SH-SY5Y (cell line): ENCODE data around the gene PPP1R14C.

ENCODE experiments used
- GATA2 ChIP-seq: IDR thresholded peaks from 2 replicates; pipeline ENCODE4 v1.6.1; 2011; ENCODE audit warnings: mild to moderate bottlenecking, low read depth, low read length
- GATA3 ChIP-seq: IDR thresholded peaks from 2 replicates; pipeline ENCODE4 v1.6.1; 2011; ENCODE audit warnings: low read depth, mild to moderate bottlenecking, low read length, moderate library complexity

PPP1R14C gene

GRCh38 chr6:150189122-150189521 is 46.3 kb downstream of the PPP1R14C start:
- TF ChIP-seq GATA2 (no peak), GATA3 (no peak)

DNA sequence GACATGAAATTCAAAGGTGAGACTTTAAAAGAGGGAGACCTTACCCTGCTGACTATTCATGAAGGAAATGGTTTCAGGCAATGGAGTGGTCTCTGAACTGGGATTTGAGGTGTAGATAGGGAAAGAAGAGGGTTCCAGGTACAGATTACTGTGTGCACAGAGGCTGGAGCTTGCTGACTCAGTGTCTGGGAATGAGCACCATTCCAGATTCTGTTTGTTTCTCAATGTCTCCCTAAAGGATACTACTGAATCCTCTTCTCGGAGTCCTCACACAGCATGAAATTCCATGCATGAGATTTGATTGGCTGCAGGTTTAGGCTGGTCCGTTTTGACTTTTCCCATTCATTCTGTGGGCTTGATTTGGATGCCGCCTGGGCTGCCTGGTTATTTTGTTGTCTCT is 49.0 kb downstream of the PPP1R14C start:
- TF ChIP-seq GATA2 (no peak), GATA3 (no peak)

- TF ChIP-seq GATA2 (no peak), GATA3 (no peak)
Measured at GRCh38 chr6:150194195-150194594, 51.4 kb downstream of the PPP1R14C start.

- TF ChIP-seq GATA3: no peak
- TF ChIP-seq GATA2: no peak
Measured at GRCh38 chr6:150195996-150196417, 53.2 kb downstream of the PPP1R14C start.

DNA sequence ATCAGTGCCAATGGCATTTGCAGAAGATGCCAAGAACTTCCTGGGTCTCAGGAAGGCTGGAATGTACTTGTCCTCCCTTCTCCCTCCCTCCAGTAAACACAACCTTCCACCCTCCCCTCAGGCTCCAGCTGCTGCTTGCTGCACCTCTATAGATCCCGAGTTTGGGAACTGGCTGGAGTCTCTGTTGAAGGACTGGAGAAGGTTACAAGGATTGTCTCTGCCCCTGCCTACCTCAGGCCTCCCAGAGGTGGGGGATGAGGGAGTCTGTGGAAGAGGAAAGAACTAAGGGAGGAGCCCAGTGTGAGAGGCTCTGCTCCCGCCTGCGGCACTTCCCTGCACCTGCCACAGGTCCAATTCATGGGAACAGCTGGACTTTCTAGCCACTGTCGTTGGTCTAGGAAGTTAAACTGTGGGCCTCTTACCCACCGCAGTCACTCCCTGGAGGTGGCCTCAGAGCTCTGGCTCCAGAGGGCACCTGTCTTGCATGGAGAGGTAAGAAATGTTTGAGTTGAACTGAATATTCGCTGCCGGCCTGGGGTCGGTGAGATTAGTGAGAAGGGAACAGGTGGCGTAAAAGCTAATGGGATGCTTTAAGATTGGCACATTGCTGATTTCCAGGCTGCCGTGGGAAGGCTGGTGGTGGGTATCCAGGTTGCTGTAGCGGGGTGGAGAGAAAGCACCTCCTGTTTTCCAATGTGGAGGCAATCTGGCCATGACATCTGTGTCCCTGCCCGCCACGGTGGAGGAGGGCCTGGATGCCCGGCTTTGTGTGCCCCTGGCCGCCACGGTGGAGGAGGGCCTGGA is 54.3 kb downstream of the PPP1R14C start:
- TF ChIP-seq GATA3: no peak
- TF ChIP-seq GATA2: no peak

- TF ChIP-seq GATA2: no peak
- no peak for TF ChIP-seq GATA3
Measured at GRCh38 chr6:150198532-150198931, 55.7 kb downstream of the PPP1R14C start.

GRCh38 chr6:150199241-150199640 is 56.4 kb downstream of the PPP1R14C start:
- TF ChIP-seq GATA3 (no peak), GATA2 (no peak)

GRCh38 chr6:150200428-150201100 is 57.7 kb downstream of the PPP1R14C start:
- TF ChIP-seq GATA2 (no peak), GATA3 (no peak)

DNA sequence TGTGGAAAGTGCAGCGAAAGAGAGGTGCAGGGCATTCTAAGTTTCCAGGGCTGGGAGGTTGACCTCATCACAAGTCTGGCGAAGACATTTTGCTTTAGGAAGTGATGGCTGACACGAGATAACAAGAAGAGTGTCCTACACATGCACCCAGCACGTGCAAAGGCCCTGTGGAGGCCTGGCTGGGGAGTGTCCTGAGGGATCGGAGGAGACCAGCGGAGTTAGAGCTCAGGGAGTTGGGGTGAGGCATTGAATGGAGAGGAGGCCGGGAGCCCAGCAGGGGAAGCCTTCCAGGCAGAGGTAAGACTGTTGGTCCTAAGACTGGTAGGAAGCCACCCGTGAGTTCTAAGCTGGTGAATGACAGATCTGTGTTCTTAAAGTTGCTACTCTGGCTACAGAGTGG is 58.4 kb downstream of the PPP1R14C start:
- no peak for TF ChIP-seq GATA2
- TF ChIP-seq GATA3: no peak

- no peak for TF ChIP-seq GATA2
Measured at GRCh38 chr6:150201772-150202329, 59.0 kb downstream of the PPP1R14C start.

DNA sequence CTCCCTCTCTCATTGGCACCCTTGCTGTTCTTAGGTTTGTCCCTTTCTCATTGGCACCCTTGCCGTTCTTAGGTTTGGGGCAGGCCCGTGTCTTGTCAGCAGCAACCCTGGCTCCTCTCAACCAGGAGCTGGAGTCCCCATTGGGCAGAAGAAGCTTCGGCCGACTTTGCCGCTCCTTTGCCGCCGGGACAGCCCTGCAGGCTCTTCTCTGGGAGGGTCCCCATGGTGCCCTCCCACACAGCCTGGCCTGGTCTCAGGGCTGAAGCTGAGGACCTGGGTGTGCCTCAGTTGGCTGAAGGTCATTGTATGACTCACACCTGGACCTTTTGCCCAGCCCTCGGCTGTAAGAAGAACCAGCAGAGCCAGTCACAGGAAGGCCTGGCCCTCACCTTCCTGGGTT is 59.6 kb downstream of the PPP1R14C start:
- no peak for TF ChIP-seq GATA2
- TF ChIP-seq GATA3: no peak

GRCh38 chr6:150202934-150203333 is 60.1 kb downstream of the PPP1R14C start:
- no peak for TF ChIP-seq GATA3
- TF ChIP-seq GATA2: no peak

GRCh38 chr6:150203378-150203777 is 60.5 kb downstream of the PPP1R14C start:
- no peak for TF ChIP-seq GATA2
- TF ChIP-seq GATA3: no peak

DNA sequence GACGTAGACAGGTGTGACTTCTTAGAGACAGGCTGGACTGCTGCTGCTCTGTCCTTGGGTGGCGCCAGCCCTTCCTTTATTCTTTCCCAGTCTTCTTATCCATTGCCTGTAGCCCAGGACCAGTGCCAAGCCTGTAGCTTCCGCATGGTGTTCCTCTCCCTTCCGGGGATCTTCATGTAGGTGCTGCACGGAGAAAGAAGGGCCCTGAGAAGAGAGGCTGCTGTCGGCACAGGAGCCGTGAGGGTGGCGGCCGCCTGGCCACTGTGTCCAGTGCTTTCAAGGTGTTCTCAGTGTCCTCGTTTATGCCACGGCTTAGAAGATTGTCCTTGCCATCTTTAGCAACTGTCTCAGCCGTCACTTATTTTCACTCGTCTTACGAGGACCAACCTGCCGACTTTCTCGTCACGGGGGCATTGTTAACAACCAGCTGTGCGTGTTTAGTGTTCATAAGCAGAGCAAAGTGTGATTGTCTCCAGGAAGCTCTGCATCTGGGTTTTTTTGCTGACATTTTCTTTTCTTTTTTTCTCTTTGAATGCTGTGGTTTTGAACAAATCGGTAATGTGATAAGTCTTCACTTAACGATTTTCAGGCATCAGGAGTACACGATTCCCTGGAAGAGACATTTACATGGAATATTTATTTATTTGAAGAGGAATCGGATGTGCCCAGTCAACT is 61.2 kb downstream of the PPP1R14C start:
- TF ChIP-seq GATA3: no peak

- no peak for TF ChIP-seq GATA2
- TF ChIP-seq GATA3: no peak
Measured at GRCh38 chr6:150204705-150205472, 62.0 kb downstream of the PPP1R14C start.
